Stimulated activated CD8-positive, alpha-beta memory T cell treated with anti-CD3 and anti-CD28 coated beads, Interleukin-2, amount 100 ng/mL, for 48 hours (primary cell): ENCODE results near the gene WFDC10B.
"Not testable (repeated sequence)": the region's sequence is repeated elsewhere in the genome, so short reads cannot be mapped to it uniquely, and the experiment has no call there.

Experiments
- DNase-seq, 2 donors: peaks; one replicate each; pipeline ENCODE4 v3.0.0-alpha.2; 2020; ENCODE audit warnings: low read depth in 2 of 2

The WFDC10B gene

GRCh38 chr20:45704969-45705637, at the start of gene WFDC10B:
Gene WFDC10B (minus strand): TSS chr20:45705019. CDS start chr20:45685992, 19,027 bp downstream.
- no peak for DNase-seq

- DNase-seq: no peak
Measured at GRCh38 chr20:45752746-45753145, 47.9 kb upstream of the WFDC10B start.

GRCh38 chr20:45751721-45752120, 46.9 kb upstream of the WFDC10B start:
- DNase-seq: no peak

GRCh38 chr20:45745015-45745414, 40.2 kb upstream of the WFDC10B start:
- DNase-seq: no peak

- DNase-seq: no peak
Measured at GRCh38 chr20:45742596-45742995, 37.8 kb upstream of the WFDC10B start.

- DNase-seq: no peak
Measured at GRCh38 chr20:45735988-45736387, 31.2 kb upstream of the WFDC10B start.

GRCh38 chr20:45735552-45735951, 30.7 kb upstream of the WFDC10B start:
- no peak for DNase-seq

- DNase-seq: no peak
Measured at GRCh38 chr20:45732199-45732598, 27.4 kb upstream of the WFDC10B start.

GRCh38 chr20:45727044-45727443, 22.2 kb upstream of the WFDC10B start:
- DNase-seq: no peak

GRCh38 chr20:45725134-45725533, 20.3 kb upstream of the WFDC10B start:
- DNase-seq: no peak

- DNase-seq: no peak
Measured at GRCh38 chr20:45722047-45722446, 17.2 kb upstream of the WFDC10B start, which contains the start of gene SPINT4. Gene SPINT4 (plus strand): TSS chr20:45722347. CDS start chr20:45722368, 21 bp downstream.

GRCh38 chr20:45716141-45716688, 11.4 kb upstream of the WFDC10B start:
- DNase-seq: not testable (repeated sequence)

- DNase-seq: no peak
Measured at GRCh38 chr20:45701873-45702272, 2.9 kb downstream of the WFDC10B start, which contains the start of gene WFDC13. Gene WFDC13 (plus strand): TSS chr20:45702038. CDS start chr20:45702124, 86 bp downstream.

GRCh38 chr20:45701104-45701503, 3.7 kb downstream of the WFDC10B start:
- no peak for DNase-seq

- no peak for DNase-seq
Measured at GRCh38 chr20:45695496-45695895, 9.3 kb downstream of the WFDC10B start.

GRCh38 chr20:45693346-45693745, 11.5 kb downstream of the WFDC10B start:
- not testable (repeated sequence) for DNase-seq

- DNase-seq: no peak
Measured at GRCh38 chr20:45685896-45686295, 18.9 kb downstream of the WFDC10B start.

GRCh38 chr20:45679650-45680049, 25.2 kb downstream of the WFDC10B start:
- no peak for DNase-seq

GRCh38 chr20:45672765-45673164, 32.1 kb downstream of the WFDC10B start:
- DNase-seq: no peak

- no peak for DNase-seq
Measured at GRCh38 chr20:45670139-45670538, 34.7 kb downstream of the WFDC10B start, which contains the start of gene WFDC11. Gene WFDC11 (minus strand): TSS chr20:45670239. CDS start chr20:45650600, 19,639 bp downstream.

GRCh38 chr20:45657038-45657437, 47.8 kb downstream of the WFDC10B start:
- DNase-seq: not testable (repeated sequence)

- DNase-seq: not testable (repeated sequence)
Measured at GRCh38 chr20:45651726-45652125, 53.1 kb downstream of the WFDC10B start.

GRCh38 chr20:45649312-45649863, 55.4 kb downstream of the WFDC10B start:
- DNase-seq: no peak
